PC-3 (cell line): ENCODE measurements around the gene TUBG2. TPM values are rescaled to one million over a fixed set of nuclear protein-coding genes. Genes with fewer than 3 reads are reported as not detected.

ENCODE experiments used
- ATAC-seq: fragments of 200-7000 bp; cut with Tn5 transposase; 2 replicates; pipeline ENCODE4 v1.9.1; 2020; ENCODE audit warnings: mild to moderate bottlenecking, moderate library complexity
- BruUV-seq: library from RNA; stranded (reverse); fragments of 400-500 nt; replicated peaks from 2 replicates; lab custom pipeline; 2021; lab: Mats Ljungman, UMichigan
- CTCF ChIA-PET: fragments of 300-600 bp; sonication (Branson Sonifier 250); formaldehyde crosslinking; loops from one replicate; lab custom pipeline; 2022; ENCODE audit warnings: antibody characterized with exemption; lab: Charles Lee
- POLR2A ChIA-PET: fragments of 300-600 bp; sonication (Branson Sonifier 250); formaldehyde crosslinking; loops from one replicate; lab custom pipeline; 2022; ENCODE audit warnings: antibody characterized with exemption; ENCODE audit not compliant: unreplicated experiment; lab: Charles Lee
- DNase-seq: peaks from one replicate; pipeline ENCODE4 v3.0.0-alpha.2; 2015
- H2AFZ ChIP-seq: fragments of 300-600 bp; sonication (generic); 2 replicates; pipeline ENCODE4 v1.6.0; 2016; ENCODE audit warnings: antibody characterized with exemption, low read length
- H3F3A ChIP-seq: fragments of 300-600 bp; sonication (generic); one replicate; pipeline ENCODE4 v1.6.0; 2017; ENCODE audit warnings: antibody characterized with exemption, low read length, control low read depth, mild to moderate bottlenecking; ENCODE audit not compliant: unreplicated experiment
- H3K27ac ChIP-seq: fragments of 300-600 bp; sonication (generic); 2 replicates; pipeline ENCODE4 v1.5.1; 2016; ENCODE audit warnings: mild to moderate bottlenecking, low read length
- H3K27me3 ChIP-seq: fragments of 300-600 bp; sonication (generic); 2 replicates; pipeline ENCODE4 v1.6.1; 2016; ENCODE audit warnings: low read length, mixed read lengths
- H3K36me3 ChIP-seq: fragments of 300-600 bp; sonication (generic); 2 replicates; pipeline ENCODE4 v1.6.1; 2016; ENCODE audit warnings: low read depth, mixed run types, low read length, mixed read lengths
- H3K4me1 ChIP-seq: fragments of 300-600 bp; sonication (generic); 2 replicates; pipeline ENCODE4 v1.5.1; 2016; ENCODE audit warnings: low read length; ENCODE audit not compliant: insufficient read depth
- H3K4me2 ChIP-seq: fragments of 300-600 bp; sonication (generic); 2 replicates; pipeline ENCODE4 v1.6.0; 2016; ENCODE audit warnings: low read length
- H3K4me3 ChIP-seq: fragments of 300-600 bp; sonication (generic); 2 replicates; pipeline ENCODE4 v1.5.1; 2016; ENCODE audit warnings: mild to moderate bottlenecking, low read length, mixed read lengths
- H3K79me2 ChIP-seq: fragments of 300-600 bp; sonication (generic); 2 replicates; pipeline ENCODE4 v1.6.1; 2017; ENCODE audit warnings: low read length, mixed read lengths
- H3K9ac ChIP-seq: fragments of 300-600 bp; sonication (generic); 2 replicates; pipeline ENCODE4 v1.6.0; 2016; ENCODE audit warnings: mild to moderate bottlenecking, low read length
- H3K9me2 ChIP-seq: fragments of 300-600 bp; sonication (generic); replicated peaks from 2 replicates; pipeline ENCODE4 v1.6.1; 2016; ENCODE audit warnings: mixed run types, low read length, mixed read lengths
- H3K9me3 ChIP-seq: fragments of 300-600 bp; sonication (generic); 2 replicates; pipeline ENCODE4 v1.6.1; 2016; ENCODE audit warnings: low read length, mixed read lengths
- H4K20me1 ChIP-seq: fragments of 300-600 bp; sonication (generic); 2 replicates; pipeline ENCODE4 v1.6.1; 2016; ENCODE audit warnings: low read length, mixed read lengths
- EZH2 ChIP-seq: fragments of 300-600 bp; sonication (generic); IDR thresholded peaks from one replicate; pipeline ENCODE4 v1.6.1; 2017; ENCODE audit warnings: antibody characterized with exemption, mild to moderate bottlenecking, low read length; ENCODE audit not compliant: unreplicated experiment
- EZH2phosphoT487 ChIP-seq: fragments of 300-600 bp; sonication (generic); IDR thresholded peaks from 2 replicates; pipeline ENCODE4 v1.6.1; 2018; ENCODE audit warnings: mild to moderate bottlenecking, antibody characterized with exemption, low read length, borderline replicate concordance
- intact Hi-C: fragments of 100-400 bp; cut with micrococcal nuclease; formaldehyde crosslinking; loops from 2 replicates; pipeline ENCODE4 v1.9.0; 2023
- total RNA-seq: library from RNA; depleted of rRNA; stranded (reverse); fragments of >200 nt; gene quantifications from 2 replicates; pipeline ENCODE4 v1.2.3, GENCODE V29; 2014
- TF ChIP-seq, protein P1 (sequence below): fragments of 300-600 bp; sonication (generic); conservative IDR thresholded peaks from 2 replicates; pipeline ENCODE4 v1.5.1; 2017; ENCODE audit warnings: antibody characterized with exemption, low read depth, mild to moderate bottlenecking, low read length

The TUBG2 gene
- total RNA-seq, 1 experiment from 2014 or later = 7.1 TPM

DNA sequence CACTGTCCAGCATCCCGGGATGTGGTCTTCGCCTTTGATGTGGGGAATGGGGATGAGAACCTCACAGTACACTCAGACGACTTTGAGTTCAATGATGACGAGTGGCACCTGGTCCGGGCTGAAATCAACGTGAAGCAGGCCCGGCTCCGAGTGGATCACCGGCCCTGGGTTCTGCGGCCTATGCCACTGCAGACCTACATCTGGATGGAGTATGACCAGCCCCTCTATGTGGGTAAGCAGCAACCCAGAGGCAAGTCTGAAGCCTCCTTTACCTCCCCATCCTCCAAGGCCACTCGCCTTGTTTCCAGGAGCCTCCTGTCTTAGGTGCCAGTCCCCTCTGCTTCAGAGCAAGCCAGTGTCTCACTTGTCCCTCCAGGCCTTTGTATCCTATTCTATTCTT is 33.4 kb downstream of the TUBG2 start:
- no peak overlapping the region for H3K27ac ChIP-seq
- DNase-seq (no peak), ATAC-seq (no peak)
- intact Hi-C loops = no loop called here
- POLR2A ChIA-PET = no interaction called here
- H2AFZ ChIP-seq = no peak overlapping the region
- TF ChIP-seq, protein P1, sequence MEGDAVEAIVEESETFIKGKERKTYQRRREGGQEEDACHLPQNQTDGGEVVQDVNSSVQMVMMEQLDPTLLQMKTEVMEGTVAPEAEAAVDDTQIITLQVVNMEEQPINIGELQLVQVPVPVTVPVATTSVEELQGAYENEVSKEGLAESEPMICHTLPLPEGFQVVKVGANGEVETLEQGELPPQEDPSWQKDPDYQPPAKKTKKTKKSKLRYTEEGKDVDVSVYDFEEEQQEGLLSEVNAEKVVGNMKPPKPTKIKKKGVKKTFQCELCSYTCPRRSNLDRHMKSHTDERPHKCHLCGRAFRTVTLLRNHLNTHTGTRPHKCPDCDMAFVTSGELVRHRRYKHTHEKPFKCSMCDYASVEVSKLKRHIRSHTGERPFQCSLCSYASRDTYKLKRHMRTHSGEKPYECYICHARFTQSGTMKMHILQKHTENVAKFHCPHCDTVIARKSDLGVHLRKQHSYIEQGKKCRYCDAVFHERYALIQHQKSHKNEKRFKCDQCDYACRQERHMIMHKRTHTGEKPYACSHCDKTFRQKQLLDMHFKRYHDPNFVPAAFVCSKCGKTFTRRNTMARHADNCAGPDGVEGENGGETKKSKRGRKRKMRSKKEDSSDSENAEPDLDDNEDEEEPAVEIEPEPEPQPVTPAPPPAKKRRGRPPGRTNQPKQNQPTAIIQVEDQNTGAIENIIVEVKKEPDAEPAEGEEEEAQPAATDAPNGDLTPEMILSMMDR = no peak
- TF ChIP-seq EZH2phosphoT487 (no peak), EZH2 (no peak)
- H3K9ac ChIP-seq = no peak overlapping the region
- H3K4me2 ChIP-seq = no peak overlapping the region
- H3K9me3 ChIP-seq = no peaks in the 10 kb centered on the region
- no peaks in the 10 kb centered on the region for H3K79me2 ChIP-seq
- H3F3A ChIP-seq = no peaks in the 10 kb centered on the region
- H3K27me3 ChIP-seq = no peaks in the 10 kb centered on the region
- no peaks in the 10 kb centered on the region; the same call in 1 of the 2 replicates for H3K36me3 ChIP-seq
- H3K4me3 ChIP-seq = no peak overlapping the region
- no TSS peak for BruUV-seq
- no peaks in the 10 kb centered on the region for H3K9me2 ChIP-seq
- no peaks in the 10 kb centered on the region for H3K4me1 ChIP-seq
- CTCF ChIA-PET = no interaction called here
- H4K20me1 ChIP-seq = no peaks in the 10 kb centered on the region

DNA sequence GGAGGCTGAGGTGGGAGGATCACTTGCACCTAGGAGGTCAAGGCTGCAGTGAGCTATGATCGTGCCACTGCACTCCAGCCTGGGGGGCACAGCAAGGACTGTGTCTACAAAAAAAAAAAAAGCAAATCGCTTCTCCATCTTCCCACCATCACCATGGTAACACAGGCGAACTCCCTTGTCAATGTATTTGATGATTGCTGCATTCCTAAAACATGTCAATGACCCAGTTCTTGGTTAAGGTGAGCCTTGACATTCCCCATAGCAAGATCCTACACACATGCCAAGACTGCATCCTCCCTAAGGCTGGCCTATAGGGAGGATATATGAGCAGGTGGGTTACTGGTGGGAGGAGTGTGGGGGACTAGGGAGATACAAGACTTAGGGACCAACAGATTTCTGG is 35.4 kb downstream of the TUBG2 start:
- H3K27ac ChIP-seq = no peak overlapping the region
- no peak for ATAC-seq
- TF ChIP-seq, protein P1 = no peak
- TF ChIP-seq EZH2 = no peak
- no peak for TF ChIP-seq EZH2phosphoT487

DNA sequence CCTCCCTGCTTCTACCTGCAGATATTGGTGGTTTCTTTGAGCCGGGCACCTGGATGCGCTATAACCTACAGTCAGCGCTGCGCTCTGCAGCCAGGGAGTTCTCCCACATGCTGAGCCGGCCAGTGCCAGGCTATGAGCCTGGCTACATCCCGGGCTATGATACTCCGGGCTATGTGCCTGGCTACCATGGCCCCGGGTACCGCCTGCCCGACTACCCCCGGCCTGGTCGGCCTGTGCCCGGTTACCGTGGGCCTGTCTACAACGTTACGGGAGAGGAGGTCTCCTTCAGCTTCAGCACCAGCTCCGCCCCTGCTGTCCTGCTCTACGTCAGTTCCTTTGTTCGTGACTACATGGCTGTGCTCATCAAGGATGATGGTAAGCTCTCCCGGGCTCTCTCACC is 36.4 kb downstream of the TUBG2 start:
- ChIA-PET CTCF (no interaction called here), POLR2A (no interaction called here)
- Histone ChIP-seq H3K27me3 (no peaks in the 10 kb centered on the region), H3K9me2 (no peaks in the 10 kb centered on the region), H4K20me1 (no peaks in the 10 kb centered on the region), H3F3A (no peaks in the 10 kb centered on the region), H2AFZ (no peak overlapping the region), H3K4me2 (no peak overlapping the region), H3K9me3 (no peaks in the 10 kb centered on the region), H3K79me2 (no peaks in the 10 kb centered on the region), H3K27ac (no peak overlapping the region), H3K4me1 (peaks cover 4% of the 10 kb centered on the region; the same call in 1 of the 2 replicates), H3K36me3 (no peaks in the 10 kb centered on the region; the same call in 1 of the 2 replicates), H3K9ac (no peak overlapping the region), H3K4me3 (no peak overlapping the region)
- ATAC-seq (no peak), DNase-seq (no peak)
- TF ChIP-seq EZH2phosphoT487 = no peak
- no peak for TF ChIP-seq EZH2
- TF ChIP-seq, protein P1 = no peak
- intact Hi-C loops = no loop called here
- no TSS peak for BruUV-seq

More for the DNA sequence above, 35.4 kb downstream of the TUBG2 start:
- ChIA-PET CTCF (interaction anchor here (0.6 kb wide), 1 partner anchor 17 kb away, joined by 3 read pairs; no protein-coding TSS in a partner anchor), POLR2A (no interaction called here)
- Histone ChIP-seq H3K79me2 (no peaks in the 10 kb centered on the region), H3K4me1 (peaks cover 4% of the 10 kb centered on the region; the same call in 1 of the 2 replicates), H3K4me2 (no peak overlapping the region), H3K9me2 (no peaks in the 10 kb centered on the region), H4K20me1 (no peaks in the 10 kb centered on the region), H3K9me3 (no peaks in the 10 kb centered on the region), H2AFZ (no peak overlapping the region), H3K4me3 (no peak overlapping the region), H3K27me3 (no peaks in the 10 kb centered on the region), H3K36me3 (no peaks in the 10 kb centered on the region; the same call in 1 of the 2 replicates), H3F3A (no peaks in the 10 kb centered on the region), H3K9ac (no peak overlapping the region)
- intact Hi-C loops = no loop called here
- DNase-seq = no peak
- no TSS peak for BruUV-seq
